Umbilical cord (tissue), 2 donors: Measurements from ENCODE around the gene KLF11. TPM values are rescaled to one million over a fixed set of nuclear protein-coding genes. Genes with fewer than 3 reads are reported as not detected.
A peak's percentile ranks its signal among the peaks of the same experiment; 100 is the strongest.

Source experiments
- DNase-seq: peaks from one replicate; pipeline ENCODE4 v3.0.0-alpha.2; 2015; ENCODE audit warnings: low spot score
- total RNA-seq: library from RNA; depleted of rRNA; stranded (reverse); fragments of >200 nt; gene quantifications from one replicate; pipeline ENCODE4 v1.2.3, GENCODE V29; 2014; ENCODE audit warnings: low replicate concordance; ENCODE audit not compliant: insufficient read depth

Gene KLF11
- 11.8 TPM for total RNA-seq

- DNase-seq: peak; percentile 96
Measured at GRCh38 chr2:10043256-10043905, at the start of gene KLF11. Gene KLF11 (plus strand): TSS chr2:10043550. CDS start chr2:10043717, 167 bp downstream.

DNA sequence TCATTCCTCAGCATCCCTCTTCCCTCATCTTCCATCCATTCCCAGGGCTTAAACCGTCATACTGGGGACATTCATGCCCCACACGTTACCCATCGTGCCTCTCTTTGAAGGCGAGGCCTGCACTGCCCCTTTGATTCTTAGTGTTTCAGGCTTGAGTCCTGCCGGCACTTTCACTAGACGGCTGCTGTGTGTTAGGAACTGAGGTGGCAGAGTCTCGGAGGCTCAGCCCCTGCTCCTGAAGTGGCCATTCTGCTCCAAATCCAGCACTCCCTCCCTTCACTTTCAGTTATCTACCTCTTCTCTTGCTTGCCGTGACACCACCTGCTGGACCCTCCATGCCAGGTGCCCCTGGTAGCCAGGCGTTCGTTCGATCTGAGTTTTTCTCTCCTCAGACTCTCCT is 48.9 kb upstream of the KLF11 start:
- no peak for DNase-seq

GRCh38 chr2:9995059-9995458 is 48.3 kb upstream of the KLF11 start:
- DNase-seq: no peak

- no peak for DNase-seq
Measured at GRCh38 chr2:9996321-9996720, 47.0 kb upstream of the KLF11 start.

DNA sequence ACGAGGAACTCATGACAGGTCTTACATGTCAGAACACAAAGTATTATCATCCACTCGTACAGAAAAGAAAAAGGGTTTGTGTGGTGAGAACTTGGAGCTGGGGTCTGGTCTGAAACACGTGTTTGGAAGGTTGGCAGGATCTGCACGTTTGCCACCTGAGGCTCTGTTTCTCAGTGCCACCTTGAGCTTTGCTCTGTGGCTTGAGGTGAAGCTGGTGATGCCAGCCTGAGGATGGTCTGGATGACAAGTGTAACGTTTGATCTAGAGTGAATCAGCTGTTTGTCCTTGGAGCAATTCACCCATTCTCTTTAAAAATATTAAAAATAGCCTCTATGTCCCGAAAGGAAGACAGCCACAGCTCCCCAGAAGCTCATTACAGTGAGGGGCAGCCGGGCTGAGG is 45.4 kb upstream of the KLF11 start:
- no peak for DNase-seq

GRCh38 chr2:9998916-9999654 is 44.3 kb upstream of the KLF11 start:
- no peak for DNase-seq

- no peak for DNase-seq
Measured at GRCh38 chr2:9999693-10000092, 43.7 kb upstream of the KLF11 start.

GRCh38 chr2:10000541-10000940 is 42.8 kb upstream of the KLF11 start:
- no peak for DNase-seq

DNA sequence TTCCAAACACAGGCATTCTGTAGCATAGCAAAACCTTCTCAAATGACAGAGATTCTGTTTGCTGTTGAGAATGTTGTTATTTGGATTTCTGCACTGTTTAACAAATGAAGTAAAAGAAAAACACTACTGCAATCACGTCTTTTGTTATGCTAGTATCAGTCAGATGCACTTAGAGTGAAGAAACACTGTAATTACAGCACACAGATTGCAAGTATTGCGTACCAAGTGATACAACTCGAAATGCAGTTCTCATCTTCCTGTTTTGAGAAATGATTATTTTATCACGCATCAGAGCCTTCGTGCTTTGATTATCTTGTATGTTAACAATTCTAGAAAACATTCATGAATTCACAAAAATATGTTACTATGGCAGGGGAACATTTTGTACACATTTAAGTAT is 41.8 kb upstream of the KLF11 start:
- DNase-seq: no peak

GRCh38 chr2:10002109-10002508 is 41.2 kb upstream of the KLF11 start:
- no peak for DNase-seq

GRCh38 chr2:10002681-10003080 is 40.7 kb upstream of the KLF11 start:
- DNase-seq: no peak

- peak; percentile 25 for DNase-seq
Measured at GRCh38 chr2:10003206-10004125, 39.9 kb upstream of the KLF11 start.

GRCh38 chr2:10004401-10004800 is 38.9 kb upstream of the KLF11 start:
- DNase-seq: no peak

DNA sequence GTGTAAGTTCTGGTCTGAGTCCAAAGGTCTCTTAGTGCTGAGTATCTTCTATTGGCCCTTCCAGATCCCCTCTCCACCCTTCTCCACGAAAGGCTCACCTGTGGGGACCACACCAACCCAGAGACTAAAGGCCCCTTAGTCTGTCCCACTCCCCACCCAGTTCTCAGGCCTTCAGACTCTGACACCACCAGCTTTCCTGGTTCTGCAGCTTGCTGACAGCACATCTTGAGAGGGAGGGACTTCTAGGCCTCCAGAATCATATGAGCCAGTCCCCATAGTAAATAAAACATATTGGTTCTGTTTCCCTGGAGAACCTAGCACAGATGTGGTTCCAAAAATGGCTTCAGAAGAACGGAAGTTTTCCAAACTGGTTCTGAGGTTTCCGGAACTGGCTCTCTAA is 38.5 kb upstream of the KLF11 start:
- no peak for DNase-seq

- no peak for DNase-seq
Measured at GRCh38 chr2:10005461-10006235, 37.7 kb upstream of the KLF11 start.

DNA sequence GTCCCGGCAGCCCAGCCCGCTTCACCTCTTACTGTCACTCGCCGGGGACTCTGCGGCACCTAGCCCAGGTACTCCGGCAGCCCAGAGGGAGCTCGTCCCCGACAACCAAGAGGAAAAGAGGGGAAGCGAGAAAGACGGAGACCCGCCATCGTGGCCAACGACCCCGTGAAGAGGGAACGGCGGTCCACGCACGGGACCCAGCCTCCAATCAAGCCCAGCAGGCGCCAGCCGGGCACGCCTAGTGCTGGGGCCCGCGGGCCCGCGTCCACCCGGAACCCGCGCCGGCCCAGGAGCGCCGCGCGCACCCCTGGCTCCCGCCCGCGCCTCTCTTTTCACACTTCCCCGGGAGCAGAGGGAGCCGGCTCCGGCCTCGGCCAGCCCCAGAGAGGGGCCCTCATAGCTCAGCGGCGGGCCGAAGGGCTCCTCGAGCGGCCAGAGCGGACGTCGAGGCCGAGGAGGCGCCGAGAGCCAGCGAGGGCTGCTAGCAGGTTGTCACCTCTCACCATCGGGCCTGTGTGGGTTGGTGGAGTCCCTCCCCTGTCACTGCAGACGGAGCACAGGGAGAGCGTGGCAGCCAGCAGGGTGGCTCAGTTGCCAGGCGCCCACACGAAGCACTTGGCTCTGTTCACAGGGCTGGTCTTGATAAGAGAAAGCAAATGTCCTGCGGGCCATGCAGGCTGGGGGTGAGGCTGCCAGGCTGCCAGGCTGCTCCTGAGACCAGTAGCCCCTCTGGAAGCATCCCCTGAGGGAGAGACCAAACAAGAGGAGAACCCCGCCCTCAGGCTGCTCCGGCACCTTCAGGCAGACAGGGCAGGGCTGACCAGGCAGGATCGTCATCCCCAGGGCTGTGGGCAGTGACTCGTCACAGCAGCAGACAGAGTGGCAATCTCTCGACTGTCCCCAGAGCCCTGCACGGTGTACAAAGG is 36.9 kb upstream of the KLF11 start:
- DNase-seq: no peak

- DNase-seq: peak; percentile 83
Measured at GRCh38 chr2:10007435-10007834, 35.9 kb upstream of the KLF11 start.

DNA sequence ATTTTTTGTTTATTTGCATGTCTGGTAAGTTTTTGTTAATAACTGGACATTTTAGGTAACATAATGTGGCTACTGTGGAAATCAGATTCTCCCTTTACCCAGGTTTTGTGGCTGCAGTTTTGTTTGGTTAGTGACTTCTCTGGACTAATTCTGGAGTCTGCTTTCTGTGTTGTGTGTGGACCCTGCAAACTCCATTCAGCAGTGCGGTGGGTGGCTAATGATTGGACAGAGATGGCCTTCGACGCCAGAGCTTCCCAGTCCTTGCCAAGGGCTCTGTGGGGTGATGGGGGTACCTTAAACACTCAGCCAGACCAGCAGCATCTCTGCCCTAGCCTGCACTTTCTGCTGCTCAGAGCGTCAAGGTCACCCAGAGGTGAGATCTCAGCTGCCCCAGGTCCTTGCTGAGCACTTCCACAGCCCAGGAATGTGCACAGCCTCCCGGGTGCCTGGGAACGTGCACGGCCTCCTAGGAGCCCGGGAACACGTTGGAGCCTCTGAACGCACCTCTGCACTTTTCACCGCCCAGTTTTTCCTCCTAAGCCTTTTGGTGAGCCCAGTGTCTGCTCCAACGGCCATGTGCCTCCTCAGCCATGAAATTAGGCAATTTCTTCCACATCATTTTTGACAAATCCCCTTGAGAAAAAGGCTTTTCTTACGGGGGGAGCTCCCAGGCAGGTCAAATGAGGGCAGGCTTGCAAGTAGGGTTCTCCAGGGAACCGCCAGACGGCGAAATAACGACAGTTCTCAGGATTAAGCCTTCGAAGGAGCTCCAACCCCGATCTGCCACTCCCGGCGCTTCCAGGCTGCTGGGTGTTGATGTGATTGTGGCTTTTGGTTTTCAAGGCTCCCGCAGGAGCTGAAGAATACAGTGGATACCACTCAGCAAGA is 35.2 kb upstream of the KLF11 start:
- no peak for DNase-seq

DNA sequence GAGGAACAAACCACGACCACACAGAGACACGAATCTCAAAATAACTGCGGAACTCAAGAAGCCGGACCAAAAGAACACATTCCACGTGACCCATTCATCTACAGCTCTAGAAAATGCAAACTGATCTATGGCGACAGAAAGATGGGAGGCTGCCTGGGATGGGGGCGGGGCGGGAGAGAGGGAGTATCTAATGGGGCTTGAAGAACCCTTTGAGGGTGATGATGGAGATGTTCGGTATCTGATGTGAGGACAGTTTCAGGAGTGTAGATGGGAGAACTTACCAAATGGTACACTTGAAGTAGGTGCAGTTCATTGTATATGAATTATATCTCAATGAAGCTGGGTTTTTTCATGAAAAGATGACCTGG is 34.6 kb upstream of the KLF11 start:
- DNase-seq: no peak
